GM19023 (cell line): ENCODE measurements around the gene KCNA5.

Source experiments
- ATAC-seq: cut with Tn5 transposase; IDR thresholded peaks from one replicate; pipeline ENCODE4 v1.9.1; 2021; ENCODE audit warnings: mild to moderate bottlenecking, moderate library complexity; ENCODE audit not compliant: unreplicated experiment

The KCNA5 gene

DNA sequence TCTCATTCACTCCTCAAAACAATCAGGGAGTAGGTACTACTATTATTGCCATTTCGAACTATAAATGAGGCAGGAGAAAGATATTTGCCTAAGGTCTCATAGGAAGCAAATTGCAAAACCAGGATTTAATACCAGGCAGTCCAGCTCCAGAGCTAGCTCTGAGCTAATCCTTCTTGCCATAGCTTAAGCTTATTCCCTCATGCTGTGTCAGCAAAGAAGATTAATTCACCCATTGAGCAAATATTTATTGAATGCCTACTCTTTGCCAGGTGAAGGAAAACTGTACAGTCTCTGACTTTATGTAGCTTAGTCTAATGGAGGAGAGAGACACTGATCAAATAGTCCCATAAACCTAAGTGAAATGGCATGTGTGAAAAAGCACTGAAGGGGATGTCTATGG is 19.5 kb downstream of the KCNA5 start:
- no peak for ATAC-seq

DNA sequence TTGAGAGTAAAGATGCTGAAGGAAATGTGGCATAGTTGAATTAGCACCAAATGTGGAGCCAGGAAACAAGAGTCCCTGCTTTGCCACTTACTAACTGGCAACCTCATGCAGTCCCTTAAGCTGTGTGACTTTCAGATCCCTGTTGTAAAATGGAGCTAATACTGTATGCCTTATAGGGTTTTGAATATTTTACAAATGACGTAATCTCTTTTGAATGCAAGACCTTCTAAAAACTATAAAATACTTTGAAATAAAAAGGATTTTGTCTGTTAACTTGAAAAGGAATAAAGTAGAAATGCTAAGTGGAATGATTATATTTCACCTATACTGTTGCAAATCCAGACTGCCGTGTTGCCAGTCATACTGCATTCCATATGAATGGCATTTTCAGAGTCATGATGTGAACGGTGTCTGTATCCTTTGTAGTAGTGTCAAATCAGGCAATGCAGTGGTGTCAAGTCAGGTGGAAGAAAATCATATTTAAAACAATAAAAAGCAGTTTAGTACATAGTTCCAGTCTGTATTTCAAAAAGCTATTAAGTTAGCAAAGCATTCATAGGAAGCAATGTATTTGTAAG is 21.3 kb downstream of the KCNA5 start:
- ATAC-seq, result no peak

DNA sequence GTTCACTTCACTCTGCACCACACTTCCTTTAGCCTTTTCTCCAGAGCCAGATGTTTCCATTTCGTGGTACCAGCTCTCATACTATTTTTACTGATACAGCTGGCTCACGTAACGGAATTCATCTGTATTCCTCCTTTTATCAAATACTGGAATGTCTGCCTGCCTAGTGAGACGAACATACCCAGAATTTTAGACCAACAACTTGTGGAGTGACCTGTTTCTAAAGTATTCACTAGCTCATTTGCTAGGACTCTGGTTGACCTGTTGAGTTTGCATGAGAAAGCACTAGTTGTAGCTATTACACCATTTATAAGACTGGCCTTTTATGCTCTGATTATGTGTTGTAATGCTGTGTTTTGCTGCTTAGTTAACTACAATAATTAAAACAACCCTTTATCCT is 22.6 kb downstream of the KCNA5 start:
- ATAC-seq, result no peak

DNA sequence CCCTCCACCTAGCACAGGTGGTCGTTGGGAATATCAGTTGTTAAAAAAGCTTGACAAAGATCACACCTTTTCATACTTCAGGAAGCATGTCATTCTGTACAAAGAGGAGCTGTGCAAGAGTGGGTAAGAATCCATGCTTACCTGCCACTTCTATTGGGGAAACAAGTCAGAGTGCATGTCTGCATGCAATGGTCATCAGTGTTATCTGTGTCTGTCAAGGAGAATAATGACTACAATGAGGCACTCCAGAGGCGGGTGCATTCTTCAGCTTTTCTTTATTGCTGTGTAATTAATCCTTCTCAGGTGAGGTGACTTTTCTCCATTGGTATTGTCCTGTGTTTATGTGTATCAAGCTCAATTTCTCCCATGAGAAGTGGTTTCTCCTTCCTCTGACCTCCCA is 24.4 kb downstream of the KCNA5 start:
- ATAC-seq, result no peak

DNA sequence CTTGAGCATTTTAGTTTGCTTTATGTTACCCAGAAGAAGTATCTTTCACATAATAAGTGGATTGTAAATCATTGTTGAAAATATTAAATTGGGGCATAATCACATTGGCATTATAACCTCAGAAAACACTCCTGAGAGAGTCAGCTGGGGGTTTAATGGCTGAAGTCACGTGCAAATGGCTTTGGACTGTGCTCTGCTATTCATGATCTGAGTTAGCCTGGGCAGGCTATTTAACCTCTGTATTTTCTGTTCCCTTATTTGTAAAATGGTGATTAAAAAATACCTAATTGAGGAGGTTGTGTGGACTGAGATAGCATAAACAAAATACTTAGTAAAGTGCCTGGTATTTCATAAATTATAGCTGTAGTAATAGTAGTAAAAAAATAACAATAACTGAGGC is 24.9 kb downstream of the KCNA5 start:
- ATAC-seq, result no peak

DNA sequence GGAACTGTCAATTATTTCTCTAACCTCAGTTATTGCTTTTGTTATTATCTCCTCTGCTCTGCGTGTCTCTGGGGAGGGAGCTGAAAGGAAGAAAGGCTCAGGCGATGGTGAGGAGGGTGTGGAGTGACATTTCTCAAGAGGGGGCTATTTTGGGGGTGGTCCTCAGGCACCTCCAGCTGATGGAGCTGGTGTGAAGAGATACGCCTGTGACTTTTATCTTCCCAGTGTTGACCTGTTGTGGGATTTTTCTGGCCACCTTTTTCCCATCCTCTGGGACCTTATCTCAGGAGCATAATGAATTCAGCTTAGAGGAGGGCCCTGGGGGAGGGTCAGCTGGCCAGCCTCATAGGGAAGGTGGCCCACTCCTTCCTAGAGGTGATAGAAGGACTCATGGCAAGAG is 26.4 kb downstream of the KCNA5 start:
- no peak for ATAC-seq

DNA sequence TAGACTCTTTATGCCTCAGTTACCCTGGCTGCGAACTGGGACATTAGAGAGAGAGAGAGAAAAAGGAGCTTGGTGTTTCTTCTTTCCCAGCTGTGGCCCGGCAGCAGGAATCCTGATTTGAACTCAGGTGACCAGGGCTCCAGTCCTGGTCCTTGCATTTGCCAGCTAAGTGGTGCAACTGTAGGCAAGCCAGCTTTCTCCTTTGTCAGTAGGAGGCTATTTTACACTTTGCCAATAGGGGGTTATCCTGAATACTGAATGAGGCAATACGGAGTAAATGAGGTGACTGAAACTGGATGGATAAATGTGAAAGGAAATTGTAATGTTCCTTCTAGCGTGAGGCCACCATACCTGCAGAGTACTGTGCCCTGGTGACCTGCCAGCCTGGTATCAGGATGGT is 27.8 kb downstream of the KCNA5 start:
- no peak for ATAC-seq

DNA sequence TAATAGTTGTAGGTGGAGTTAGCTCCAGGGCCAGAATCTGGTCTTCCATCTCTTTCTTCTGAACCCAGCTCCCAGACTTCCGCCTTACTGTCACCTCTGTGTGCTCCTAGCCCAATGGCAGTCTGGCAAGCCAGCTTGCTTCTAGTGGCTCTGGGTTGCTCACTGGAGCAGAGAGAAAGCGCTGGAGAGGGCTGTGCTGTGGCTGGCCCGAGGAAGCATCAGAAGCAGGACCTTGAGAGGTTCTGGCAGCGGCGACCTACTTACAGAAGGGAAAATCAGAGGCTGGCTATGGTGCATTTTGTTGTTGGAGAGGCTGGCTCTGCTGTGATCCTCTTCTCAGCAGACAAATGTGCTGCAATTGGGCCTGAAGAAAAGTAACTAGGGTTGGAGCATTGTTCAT is 28.6 kb downstream of the KCNA5 start:
- no peak for ATAC-seq

DNA sequence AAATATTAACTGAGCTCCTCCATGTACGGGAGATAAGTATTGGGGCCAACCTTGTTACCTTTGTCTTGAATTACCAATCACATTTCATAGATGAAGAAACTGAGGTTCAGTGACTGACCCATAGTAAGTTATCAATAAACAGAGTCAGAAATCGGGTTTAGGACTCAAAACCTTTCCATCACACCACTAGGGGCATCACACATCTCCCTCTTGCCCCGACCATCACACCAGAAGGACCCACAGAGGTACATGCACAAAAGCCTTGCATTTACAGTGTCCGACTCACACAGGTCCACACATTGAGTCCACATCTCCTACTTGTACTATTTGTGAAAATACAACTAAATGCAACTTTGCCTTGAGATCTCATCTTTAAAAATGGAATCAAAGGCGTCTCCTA is 29.4 kb downstream of the KCNA5 start:
- no peak for ATAC-seq

DNA sequence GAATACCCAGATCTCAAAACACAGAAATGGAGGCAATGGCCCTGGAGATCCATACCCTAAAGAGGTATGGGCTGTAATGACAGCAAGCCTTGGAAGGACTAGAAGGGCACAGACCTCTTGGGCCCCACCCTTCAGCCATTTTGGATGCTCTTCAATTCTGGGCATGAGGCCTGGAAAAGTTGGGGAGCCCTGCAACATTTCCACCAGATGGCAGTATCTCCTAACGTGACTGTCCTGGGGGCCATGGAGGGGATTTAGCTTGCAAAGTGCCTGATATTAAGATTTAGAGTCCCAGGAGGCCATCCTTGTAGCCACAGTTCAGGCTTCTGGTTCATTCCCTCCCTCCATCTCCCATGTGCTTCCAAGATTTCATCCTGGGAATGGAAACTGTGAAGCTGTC is 30.2 kb downstream of the KCNA5 start:
- no peak for ATAC-seq

DNA sequence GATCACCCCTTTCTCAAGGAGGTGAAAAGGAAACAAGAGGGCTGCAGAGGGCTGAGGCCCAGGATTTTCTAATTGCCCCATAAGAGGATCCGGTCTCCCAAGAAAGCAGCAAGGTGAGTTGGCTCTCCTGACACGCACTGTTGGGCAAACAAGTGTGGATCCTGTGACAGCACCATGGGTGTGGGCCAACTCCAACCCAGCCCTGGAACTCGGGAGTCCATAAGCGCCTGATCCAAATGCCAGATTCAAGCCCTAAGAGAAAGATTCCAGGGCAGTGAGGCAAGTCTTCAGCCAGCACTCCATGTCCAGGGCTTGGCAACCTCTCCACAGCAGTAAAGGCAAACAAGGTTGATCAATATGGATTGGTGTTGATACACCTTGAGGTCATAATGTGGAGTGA is 33.1 kb downstream of the KCNA5 start:
- ATAC-seq, result no peak

DNA sequence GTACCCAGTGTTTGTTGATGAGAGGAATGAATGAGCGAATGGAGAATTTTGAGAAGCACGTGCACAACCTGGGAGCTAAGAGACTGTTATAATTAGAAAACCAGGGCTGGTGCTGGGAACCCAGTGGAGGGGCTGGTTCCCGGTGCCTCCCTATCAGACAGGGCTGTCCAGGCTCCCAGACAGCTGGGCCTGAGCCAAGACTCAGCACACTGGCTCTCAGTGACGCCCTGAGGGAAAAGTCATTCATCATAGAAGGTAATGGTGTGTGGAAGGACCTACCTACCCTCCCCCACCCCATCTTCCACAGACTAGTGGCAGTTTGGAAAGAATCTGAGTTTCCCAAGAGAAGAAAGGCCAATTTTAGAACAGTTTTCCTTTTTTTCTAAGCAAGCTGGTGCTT is 34.7 kb downstream of the KCNA5 start:
- ATAC-seq, result no peak

DNA sequence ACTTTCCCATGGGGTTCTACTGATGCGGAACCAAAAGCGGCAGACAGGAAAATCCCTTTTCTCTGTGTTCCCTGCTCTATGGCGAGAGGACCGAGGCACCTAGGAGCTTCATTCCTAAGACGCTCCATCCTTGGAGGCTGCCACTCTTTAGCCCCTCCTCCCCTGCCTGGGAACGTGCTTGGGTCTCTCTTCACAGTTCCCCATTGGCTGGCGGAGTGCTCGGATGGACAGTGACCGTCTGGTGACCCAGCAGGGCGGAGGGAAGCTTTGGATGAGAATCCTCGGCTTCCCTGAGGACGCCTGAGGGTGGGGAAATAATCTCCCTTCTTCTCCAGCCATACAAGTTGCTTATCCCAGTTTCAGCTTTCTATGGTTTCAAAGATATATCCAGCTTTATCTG is 37.3 kb downstream of the KCNA5 start:
- no peak for ATAC-seq

DNA sequence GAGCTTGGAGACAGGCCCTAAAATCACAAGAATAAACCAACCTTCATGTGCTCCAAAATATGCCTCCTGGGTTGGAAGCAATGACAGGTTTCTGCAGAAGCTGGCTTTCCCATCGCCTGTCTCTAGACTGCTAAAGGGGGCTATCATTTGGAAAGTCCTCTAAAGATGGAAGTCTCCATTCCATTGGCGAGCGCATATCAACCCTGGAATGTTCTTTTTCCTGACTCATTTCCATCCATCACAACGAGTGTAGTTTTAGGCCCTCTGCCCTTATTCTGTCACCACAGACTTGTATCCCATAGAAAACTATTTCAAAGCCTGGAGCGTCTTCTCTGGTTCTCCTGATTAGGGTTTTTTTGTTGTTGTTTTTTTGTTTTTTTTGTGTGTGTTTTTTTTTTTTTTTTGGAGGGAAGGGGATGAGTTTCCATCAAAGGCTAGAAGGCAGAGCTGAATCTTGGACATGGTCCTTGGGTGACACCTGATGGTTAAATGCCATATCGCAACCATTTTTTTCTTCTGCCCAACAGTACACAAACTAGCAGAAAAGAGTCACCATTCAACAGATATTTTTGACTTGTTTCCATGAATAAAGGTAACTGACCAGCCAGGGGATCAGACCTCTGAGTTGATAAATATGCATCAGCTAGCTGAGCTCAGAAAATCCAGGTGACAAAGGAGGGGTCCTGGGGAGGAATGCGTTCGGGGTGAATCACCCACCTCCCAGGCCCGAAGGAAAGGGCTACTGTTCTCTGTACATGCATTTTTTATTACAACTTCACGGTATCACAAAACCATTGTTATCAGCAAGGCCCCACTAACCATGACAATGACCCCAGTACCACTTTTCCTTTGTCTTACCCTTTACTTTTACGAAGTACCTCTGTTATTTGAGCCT is 40.5 kb downstream of the KCNA5 start:
- ATAC-seq, result no peak

DNA sequence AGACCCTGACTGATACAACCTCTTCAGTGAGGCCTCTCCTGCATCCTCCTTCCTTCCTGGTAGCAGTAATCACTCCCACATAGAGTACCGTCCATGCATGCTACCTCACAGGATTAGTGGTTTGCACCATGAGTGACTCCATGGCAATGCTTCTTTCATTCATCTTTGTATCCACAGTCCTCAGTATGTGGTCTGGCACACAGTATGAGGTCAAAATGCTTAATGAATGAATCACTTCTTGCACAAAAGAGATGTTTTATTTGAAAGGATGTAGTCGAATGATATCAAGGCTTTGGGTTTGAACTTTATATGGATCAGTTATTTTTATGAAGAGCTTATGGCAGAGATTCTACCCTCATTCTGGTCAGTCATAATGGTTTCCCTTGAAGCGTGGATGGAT is 42.2 kb downstream of the KCNA5 start:
- ATAC-seq, result no peak

DNA sequence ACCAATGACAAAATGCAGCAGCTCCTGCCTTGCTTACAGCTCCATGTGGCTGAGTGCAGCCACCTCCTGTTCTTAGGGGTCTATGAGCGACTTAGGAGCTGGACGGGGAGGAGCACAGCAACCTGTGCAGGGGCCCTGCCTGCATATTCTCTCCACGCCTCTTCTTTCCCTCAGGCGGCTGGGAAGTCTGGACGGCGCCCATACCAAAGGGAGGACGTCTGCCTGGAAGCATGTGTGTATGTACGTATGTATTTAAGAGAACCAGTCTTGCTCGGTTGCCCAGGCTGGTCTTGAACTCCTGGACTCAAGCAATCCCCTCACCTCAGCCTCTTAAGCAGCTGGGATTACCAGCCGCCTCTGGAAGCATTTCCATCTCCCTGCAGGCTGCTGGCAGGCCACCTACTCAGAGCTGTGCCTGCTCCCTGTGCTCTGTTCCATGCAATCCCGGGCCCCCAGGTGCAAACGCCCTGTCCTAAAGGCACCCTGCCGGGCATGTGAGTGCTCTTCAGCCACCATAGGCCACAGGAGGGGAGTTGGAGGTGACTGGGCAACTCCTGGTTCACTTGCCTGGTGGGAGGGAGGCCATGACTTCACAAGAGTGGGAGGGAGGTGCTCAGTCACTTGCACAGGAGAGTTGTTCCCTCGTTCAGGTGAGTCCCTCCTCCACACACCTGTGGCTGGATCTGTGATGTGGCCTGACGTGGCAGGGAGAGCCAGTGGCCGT is 44.3 kb downstream of the KCNA5 start:
- ATAC-seq, result no peak

DNA sequence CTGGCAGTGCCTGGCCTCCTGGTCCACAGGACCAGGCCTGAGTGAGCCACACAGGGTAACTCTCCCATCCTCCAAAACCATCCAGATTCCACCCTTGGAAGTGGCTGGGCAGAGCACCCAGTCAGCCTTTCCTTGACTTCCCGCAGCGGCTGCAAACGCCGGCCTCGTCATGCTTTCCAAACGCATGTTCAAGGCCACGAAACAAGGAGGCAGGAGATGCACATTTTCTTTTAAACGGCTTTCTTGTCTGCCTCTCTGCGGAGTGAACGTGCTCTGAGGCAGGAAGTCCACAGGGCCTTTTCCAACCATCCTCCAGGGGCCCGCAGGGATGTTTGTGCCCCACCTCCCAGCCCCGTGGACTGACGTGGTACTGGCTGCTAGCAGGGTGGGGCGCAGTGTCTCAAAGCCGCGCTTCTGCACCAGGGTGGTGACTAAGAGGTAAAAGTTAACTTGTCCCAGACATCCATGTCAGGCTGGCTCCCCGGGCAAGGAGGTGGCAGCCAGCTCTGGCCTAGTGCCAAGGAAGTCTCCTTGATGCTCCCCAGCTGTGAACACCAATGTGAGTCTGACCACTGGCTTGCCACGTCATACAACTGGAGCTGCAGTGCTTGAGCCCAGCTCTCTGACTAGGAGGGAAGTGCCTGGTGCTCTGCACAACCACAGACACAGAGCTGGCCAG is 45.0 kb downstream of the KCNA5 start:
- ATAC-seq, result no peak

DNA sequence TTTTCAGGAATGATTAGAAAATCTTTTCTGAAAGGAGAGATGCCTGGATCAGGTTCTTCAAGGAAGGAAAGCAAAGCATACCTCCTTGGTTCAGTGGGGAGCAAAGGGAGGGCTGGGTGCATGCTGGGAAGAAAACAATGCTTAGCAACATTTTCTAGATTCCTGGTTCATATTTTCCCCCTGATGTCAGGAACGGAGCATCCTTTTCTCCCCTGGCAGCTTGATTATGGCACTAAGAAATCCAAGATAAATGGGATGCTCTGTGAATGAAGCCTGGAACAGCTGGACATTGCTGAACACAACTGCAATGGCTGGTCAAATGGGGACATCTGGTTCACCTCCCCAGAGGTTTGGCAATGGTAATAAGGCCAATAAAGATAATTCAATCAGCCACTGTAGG is 50.9 kb downstream of the KCNA5 start:
- ATAC-seq, result no peak

DNA sequence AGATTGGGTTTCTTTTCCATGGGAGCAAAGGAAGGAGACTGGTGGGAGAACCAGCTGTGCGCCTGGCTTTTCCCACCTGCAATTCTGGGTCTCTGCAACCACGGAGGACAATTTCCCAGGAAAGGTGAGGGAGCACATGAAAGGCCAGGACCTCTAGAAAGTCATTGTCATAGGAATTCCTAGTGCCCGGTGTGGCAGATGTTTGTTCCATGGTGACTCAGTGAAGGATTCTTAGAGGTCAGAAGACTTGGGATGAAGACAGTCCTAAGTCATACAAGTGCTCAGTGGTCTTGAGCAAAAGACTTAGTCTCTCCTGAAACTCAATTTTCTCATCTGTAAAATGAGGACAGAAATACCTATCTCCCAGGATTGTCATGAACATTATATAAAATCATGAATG is 51.3 kb downstream of the KCNA5 start:
- no peak for ATAC-seq
